Fibroblast of skin of scalp (primary cell): ENCODE data around the gene SEBOX.

ENCODE experiments used
- DNase-seq: peaks from one replicate; pipeline ENCODE4 v3.0.0-alpha.2; 2013

The SEBOX gene

DNA sequence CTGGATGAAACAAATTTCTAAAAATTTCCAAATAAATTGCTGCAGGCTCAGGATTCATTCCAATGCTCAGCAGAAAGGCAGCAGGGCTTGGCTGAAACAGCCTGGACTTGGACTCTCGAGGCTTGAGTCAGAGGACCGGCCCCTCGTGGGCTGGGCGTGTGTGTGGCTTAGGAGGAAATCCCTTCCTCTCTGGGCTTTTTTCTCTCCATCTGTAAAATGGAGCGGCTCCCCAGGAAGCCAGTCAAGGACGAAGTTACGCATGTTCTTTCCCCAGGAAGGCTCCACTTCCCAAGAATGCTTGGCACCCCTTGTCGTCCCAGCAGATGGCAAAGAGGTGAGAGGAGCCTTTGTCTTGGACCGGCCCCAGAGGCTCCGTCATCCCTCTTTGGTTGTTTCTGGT lies 27.5 kb upstream of the SEBOX start:
- DNase-seq: no peak

DNA sequence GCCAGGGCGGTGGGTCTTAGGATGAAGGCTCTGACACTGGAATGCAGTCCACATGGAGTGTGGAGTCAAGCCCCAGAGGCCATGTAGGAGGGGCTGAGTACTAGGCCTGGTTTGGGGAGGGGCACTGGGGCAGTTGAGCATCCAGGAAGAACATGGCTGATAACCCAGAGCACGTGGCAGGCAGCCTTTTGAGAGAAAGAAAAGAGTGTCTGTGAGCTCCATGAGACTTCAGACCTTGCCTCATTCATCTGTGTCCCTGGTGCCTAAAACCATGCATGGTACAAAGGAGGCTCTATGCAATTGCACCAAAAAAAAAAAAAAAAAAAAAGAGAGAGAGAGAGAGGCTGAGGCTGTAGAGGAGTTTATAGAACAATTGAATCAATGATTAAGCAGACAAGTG lies 26.4 kb upstream of the SEBOX start:
- DNase-seq: no peak

DNA sequence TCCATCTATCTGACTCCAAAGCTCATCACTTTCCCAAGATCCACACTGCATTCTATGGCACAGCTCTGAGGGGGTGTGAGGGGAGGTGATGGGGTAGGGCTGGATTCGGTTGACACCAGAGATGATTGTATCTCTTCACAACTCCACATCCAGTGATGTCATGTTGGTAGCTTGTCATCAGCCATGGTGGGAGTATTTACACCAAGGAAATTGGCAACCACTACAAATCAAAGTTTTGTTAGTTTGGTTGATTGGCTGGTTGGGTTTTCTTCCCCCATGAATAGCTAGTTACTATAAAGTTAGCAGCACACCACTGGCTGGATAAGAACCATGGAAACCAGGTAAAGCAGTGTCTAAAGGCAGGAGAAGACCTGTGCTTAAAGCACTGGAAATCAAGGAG lies 26.0 kb upstream of the SEBOX start:
- DNase-seq: no peak

DNA sequence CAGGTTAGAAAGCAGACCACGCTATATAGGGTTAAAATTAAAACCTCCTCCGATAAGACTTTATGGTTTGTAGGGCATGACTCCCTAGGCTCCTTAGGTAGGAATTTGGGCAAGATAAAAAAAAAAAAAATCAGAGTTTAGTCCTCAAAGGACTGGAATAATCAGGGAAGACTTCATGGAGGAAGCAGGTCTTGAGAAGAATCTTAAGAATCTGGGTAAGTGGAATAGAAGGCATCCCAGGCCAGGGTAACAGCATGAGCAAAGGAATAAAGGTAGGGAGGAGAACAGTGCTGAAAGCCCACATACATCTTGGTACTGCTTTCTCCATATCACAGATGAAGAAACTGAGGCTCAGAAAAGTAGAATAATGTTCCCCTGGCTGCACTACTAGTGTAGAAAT lies 25.6 kb upstream of the SEBOX start:
- no peak for DNase-seq

DNA sequence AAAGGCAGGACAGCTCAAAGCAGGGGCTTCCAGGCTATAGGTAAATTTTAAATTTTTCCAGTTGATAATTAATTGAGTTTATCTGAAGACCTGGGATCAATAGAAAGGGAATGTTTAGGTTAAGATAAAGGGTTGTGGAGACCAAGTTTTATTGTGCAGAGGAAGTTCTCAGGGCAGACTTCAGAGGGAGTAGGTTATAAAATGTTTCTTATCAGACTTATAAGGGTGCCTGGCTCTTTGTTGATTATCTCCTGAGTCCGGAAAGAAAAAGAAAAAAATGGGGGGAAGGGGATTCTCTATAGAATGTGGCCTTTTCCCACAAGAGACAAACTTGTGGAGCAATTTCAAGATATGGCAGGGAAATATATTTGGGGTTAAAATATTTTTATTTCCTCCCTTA lies 25.1 kb upstream of the SEBOX start:
- DNase-seq: no peak

DNA sequence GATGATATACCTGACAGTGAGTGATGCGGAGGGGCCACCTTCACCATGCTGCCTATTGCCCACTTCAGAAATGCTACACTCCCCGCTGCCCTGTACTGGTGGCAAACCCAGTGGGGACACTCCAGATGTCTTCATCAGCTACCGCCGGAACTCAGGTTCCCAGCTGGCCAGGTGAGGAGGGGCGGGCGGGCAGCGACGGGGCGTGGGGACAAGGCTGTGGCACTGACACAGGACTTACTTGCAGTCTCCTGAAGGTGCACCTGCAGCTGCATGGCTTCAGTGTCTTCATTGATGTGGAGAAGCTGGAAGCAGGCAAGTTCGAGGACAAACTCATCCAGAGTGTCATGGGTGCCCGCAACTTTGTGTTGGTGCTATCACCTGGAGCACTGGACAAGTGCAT lies 23.1 kb upstream of the SEBOX start:
- DNase-seq: no peak

DNA sequence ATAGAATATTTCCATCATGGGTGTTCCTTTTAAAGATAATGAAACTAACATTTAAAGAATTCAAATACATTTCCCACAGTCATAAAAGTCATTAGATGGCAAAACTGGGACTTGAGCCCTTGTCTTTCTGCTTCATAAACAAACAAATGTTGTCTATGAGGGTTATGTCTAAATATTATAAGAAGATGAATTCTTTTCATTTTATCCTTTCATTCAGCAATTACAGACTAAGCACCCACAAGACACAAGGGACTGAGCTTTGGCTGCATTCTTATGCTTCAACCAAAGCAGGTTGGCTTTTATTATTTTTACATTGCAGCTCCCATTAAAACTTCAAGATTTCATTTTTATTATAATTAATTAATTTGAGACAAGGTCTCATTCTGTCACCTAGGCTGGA lies 21.4 kb upstream of the SEBOX start:
- DNase-seq: no peak

DNA sequence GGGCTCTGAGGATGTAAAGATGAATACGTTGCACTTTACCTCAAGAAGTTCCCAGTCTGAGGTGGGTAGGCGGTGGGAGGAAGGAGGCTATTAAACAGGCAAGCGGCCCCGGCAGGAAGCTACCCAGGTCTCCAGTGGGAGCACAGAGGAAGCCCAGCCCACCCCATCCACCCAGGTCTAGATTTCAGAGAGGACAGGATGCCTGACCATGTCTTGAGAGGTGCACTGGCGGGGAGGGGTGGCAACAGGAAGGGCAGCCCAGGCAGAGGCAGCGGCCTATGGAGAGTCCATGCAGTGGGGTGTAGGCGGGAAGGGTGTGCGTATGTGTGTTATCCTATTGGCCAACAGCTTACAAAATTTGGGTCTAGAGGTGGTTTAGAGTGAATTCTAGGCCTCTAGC lies 20.4 kb upstream of the SEBOX start:
- no peak for DNase-seq

DNA sequence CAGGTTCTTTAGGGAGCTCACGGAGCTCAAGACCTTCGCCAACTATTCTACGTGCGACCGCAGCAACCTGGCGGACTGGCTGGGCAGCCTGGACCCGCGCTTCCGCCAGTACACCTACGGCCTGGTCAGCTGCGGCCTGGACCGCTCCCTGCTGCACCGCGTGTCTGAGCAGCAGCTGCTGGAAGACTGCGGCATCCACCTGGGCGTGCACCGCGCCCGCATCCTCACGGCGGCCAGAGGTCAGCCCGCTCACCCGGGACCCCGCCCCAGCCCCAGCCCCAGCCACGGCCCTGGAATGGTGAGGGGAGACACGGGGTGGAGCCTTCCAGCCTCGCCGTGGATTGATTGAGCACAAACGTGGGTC lies 20.0 kb upstream of the SEBOX start:
- no peak for DNase-seq

DNA sequence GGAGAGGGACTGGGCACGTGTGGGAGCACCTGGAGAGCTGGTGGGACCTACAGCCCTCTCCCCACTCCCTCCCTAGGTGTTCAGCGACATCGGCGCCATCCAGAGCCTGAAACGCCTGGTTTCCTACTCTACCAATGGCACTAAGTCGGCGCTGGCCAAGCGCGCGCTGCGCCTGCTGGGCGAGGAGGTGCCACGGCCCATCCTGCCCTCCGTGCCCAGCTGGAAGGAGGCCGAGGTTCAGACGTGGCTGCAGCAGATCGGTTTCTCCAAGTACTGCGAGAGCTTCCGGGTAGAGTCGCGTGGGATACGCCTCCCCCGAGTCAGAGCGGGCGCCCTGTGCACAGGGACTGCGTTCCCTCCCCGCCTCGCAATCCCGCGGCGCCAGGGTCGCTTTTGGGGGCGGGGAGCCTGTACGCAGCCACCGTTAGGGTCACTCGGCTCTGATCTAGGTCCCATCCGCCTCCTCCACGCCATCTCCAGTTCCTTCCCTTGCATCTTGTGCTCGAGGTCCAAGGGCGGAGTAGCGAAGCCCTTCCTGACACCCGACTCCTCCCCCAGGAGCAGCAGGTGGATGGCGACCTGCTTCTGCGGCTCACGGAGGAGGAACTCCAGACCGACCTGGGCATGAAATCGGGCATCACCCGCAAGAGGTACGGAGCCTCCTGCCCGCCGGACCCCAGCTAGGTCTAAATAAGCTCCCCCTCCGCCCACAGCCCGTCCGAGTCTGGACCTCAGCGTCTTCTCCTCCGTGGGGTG lies 19.5 kb upstream of the SEBOX start:
- no peak for DNase-seq

- DNase-seq: no peak
Observed at GRCh38 chr17:28381141-28381825, 16.3 kb upstream of the SEBOX start.

DNA sequence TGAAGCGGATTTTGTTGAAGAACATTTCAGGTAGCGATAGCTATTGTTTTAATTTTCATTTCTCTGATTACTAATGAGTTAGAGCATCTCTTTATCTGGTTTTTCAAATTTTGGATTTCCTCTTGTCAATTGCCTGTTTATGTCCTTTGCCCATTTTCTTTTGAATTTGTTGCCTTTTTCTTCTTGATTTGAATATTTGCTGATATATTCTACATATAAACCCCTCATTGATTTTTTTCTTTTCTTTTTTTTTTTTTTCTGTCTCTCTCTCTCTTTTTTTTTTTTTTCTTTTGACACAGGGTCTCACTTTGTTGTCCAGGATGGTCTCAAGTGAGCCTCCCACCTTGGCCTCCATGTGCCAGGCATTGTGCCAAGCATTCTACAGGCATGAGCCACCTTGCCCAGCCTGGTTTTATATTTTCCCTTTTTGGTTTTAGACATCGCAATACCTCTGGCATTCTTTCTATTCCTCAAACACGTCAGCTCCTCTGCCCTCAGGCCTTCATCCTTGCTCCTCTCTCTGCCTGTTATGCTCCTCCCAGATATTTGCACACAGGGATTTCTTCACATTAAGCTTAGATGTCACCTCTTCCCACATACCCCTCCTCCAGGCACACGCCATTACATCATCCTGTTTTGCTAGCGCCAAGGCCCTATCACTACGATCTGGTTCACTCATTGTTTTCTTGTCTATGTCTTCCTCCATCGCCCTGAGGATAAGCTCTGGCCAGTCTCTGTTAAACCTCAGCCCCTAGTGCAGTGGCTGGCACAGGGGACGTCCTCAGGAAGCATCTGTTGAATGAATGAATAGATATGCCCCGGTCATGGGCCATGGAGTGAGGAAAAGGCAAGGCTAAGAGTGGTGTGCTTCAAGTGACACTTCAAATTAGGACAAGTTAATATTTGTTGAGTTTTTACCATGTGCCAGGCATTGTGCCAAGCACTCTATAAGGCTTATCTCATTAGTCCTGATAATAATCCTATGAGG lies 15.1 kb upstream of the SEBOX start:
- DNase-seq: peak; percentile 31

GRCh38 chr17:28372945-28373274 lies 7.9 kb upstream of the SEBOX start:
- DNase-seq: no peak

GRCh38 chr17:28372203-28372944 lies 7.4 kb upstream of the SEBOX start:
- peak; percentile 19 for DNase-seq

DNA sequence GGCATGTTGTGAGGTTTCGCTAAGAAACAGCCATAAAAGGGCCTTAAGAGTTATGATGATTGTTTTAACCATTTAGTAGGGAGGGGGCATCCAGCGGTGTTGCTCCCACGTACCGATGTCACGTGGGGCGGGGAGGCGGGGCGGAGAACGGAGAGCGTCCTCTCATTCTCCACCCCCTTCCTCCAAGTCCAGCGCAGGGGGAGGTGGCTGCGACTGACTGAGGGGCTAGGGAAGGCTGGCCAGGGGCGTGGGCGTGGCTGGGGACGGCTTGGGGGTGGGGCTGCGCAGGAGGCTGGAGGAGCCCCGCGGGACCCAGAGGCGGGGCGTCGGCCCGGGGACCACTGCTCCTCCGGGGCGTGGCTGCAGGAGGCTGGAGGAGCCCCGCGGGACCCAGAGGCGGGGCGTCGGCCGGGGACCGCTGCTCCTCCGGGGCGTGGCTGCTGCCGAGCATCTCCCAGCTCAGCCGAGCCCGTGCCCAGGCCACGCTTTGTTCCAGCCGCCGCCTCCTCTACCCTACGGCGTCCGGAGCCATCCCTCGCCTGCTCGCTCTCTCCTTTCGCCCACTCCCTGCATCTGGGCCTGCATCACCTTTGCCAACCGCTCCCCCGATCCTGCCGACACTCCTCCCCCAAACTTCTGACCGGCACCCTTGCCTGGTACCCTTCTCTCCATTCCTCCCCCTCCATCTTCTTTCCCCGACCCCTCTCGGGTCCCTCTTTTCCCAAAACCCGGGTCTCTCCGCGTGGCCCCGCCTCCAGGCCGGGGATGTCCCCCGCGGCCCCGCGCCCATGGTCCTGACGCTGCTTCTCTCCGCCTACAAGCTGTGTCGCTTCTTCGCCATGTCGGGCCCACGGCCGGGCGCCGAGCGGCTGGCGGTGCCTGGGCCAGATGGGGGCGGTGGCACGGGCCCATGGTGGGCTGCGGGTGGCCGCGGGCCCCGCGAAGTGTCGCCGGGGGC lies 6.5 kb upstream of the SEBOX start, which contains the start of gene SARM1:
SARM1 (plus strand) TSS at position 450 of the 958 bp plus-strand sequence; CDS start at position 789, 339 bp downstream.
- DNase-seq: peak; percentile 97

GRCh38 chr17:28370744-28371103 lies 5.7 kb upstream of the SEBOX start:
- DNase-seq: no peak

GRCh38 chr17:28370035-28370743 lies 5.2 kb upstream of the SEBOX start, which contains the start of gene VTN:
Gene VTN, minus strand, starts transcription at chr17:28370307. Its CDS starts 104 bp downstream, at chr17:28370203.
- peak; percentile 52 for DNase-seq

DNA sequence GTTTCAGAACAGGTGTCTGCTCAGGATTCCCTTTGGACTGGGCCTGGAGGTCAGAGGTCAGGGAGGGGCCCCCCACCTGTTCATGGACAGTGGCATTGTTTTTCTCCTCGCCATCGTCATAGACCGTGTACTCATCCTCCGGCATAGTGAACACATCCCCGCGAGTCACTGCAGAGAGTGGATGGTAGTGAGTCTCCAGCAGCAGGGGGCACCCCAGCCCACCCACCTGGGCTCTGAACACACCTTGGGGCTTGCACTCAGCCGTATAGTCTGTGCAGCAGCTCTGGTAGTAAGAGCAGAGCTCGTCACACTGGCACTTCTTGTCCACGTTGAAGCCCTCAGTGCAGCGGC lies 4.7 kb upstream of the SEBOX start:
- no peak for DNase-seq

DNA sequence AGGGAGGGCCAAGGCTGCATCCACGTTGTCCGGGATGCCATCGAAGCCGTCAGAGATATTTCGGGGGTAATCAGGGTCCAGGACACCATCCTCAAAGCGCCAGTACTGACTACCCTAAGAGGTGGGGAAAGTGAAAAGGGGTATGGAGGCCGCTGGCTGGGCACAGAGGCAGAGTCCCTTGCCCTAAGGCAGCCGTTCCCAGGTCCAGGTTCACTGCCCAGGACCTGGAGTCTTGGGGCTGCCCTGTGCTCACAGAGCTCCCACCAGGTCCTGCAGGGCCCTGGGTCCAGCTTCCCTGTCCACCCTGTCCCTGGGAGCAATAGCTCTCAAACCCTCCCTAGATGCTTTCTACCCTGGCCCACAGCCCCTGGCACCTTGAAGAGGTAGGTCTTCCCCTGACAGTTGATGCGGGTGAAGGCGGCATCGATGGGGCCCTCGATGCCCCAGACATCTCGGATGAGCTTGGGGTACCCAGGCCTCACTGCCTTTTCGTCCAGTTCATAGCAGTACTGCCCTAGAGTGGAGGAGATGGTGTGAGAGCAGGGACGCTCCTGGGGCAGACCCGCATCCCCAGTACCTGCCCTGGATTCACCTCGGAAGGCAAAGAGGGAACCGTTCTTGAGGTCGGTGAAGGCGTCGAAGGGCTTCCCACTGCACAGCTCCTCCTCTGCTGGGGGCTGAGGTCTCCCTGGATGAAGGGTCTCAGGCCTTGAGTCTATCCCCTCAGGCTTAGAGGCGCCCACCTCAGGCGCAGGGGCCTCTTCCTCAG lies 4.1 kb upstream of the SEBOX start:
- DNase-seq: no peak

GRCh38 chr17:28368306-28368831 lies 3.4 kb upstream of the SEBOX start:
- DNase-seq: no peak
